Cerebellar nuclear complex (tissue), 1 donor: ENCODE results near the gene APOBR.
"Not testable (repeated sequence)": the region's sequence is repeated elsewhere in the genome, so short reads cannot be mapped to it uniquely, and the experiment has no call there.

ENCODE experiments used
- DNase-seq, 2 experiments: peaks; one replicate each; lab custom pipeline; 2025; lab: John Stamatoyannopoulos, UW

The APOBR gene, protein sequence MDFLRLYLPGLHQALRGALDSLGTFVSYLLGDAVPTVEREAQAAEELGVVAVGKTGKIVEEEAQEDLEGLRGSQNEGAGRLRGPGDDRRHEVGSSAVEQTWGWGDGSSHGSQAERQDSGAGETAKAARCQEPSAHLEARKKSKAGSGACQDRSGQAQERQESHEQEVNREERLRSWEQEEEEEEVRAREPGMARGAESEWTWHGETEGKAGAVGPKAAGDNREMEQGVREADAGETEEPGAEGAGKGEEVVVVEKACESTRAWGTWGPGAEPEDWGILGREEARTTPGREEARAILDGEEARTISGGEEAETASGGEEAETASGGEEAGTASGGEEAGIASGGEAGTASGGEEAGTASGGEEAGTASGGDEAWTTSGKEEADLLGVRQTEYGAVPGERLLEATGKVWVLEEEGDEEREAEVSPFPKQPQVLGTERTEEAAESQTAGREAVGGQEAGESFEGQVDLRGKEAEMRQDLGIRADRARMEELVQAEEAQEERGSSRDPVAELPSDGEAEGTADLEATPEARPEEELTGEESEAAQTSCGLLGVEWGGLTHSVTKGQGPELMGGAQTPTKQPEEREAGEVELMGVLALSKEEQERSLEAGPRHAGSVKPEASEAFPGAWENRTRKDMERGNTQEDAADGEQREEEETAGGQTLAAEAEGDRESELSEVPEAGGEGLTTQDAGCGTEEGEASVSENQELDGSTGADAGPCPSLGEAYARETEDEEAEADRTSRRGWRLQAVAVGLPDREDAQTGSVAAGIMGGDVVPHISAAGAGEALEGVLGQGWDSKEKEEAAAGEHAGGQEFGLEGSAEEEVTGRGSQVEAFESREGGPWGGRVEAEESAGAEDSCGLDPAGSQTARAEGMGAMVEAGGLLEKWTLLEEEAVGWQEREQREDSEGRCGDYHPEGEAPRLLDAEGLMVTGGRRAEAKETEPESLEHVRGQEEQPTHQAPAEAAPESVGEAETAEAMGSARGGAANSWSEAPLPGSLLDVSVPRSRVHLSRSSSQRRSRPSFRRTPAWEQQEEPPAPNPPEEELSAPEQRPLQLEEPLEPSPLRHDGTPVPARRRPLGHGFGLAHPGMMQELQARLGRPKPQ

DNA sequence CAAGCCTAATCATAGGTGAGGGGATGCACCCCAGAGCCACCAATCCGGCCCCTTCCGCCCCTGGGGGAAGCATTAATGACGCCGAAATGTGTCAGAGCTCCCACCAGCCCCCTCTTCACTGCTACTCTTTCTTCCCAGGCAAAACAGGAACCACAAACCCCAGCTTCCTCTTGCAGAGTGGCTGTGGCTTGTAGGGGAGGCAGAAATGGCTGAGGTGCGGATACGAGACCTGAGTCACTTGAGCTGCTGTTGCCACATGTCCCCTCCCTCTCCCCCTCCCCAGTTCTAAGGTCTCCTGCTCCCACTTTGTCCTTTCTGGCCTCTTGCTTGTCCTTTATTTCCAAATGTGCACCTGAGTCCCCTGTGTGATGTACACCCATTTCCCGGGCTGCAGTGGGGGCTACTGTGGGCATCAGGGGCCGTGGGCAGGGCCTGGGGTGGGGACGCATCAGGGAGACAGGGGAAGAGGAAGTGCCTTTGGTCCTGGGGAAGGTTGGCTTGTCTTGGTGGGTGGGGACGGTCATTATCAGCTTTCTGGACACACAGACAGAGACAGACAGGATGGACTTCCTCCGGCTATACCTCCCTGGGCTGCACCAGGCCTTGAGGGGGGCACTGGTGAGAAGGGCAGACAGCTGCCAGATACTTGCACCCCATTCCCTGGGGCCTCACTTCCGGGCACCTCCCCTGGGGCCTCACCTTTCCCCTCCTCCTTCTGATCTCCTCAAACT is at the start of gene APOBR:
APOBR (plus strand) TSS at position 523 of the 731 bp plus-strand sequence; CDS start at position 562, 39 bp downstream.
- no peak for DNase-seq

DNA sequence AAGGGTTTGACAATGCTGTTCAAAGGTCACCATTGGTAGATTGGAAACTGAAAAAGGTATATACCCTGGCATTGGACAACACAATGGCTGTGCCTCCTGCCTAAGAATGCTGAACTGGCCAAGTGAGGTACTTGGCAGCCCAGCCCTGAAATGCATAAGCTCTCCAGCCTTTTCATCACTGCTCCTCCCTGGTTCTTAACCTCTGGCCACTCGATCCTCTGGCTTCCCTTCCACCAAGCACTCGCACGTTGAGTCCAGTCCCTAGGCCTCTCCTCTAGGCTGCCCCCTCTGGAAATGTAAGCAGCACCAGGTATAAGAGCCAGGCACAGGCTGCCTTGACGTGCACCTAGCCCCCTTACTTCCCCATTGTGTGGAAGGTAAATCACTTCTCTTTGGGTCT is 48.1 kb upstream of the APOBR start:
- not testable (repeated sequence) for DNase-seq

GRCh38 chr16:28447081-28447480 is 47.4 kb upstream of the APOBR start:
- not testable (repeated sequence) for DNase-seq

DNA sequence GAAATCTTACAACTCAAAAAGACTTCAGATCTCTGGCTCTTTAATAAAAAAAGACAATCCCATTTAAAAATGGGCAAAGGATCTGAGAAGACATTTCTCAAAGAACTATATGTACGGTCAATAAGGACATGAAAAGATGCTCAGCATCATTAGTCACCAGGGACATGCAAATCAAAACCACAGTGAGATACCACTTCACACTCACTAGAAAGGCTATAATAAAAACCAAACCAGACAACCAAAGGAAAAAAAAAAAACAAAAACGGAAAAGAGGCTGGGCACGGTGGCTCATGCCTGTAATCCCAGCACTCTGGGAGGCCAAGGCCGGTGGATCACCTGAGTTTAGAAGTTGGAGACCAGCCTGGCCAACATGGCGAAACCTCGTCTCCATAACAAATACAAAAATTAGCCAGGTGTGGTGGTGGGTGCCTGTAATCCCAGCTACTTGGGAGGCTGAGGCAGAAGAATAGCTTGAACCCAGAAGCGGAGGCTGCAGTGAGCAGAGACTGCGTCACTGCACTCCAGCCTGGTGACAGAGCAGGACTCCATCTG is 20.7 kb upstream of the APOBR start:
- DNase-seq, result no peak

GRCh38 chr16:28475221-28475620 is 19.2 kb upstream of the APOBR start:
- no peak for DNase-seq

- DNase-seq, result no peak
These were observed 17.0 kb upstream of the APOBR start for GRCh38 chr16:28477311-28477920.

- no peak for DNase-seq
These were observed 15.8 kb upstream of the APOBR start for GRCh38 chr16:28478506-28479180.

GRCh38 chr16:28482026-28482425 is 12.4 kb upstream of the APOBR start:
- DNase-seq, result no peak

DNA sequence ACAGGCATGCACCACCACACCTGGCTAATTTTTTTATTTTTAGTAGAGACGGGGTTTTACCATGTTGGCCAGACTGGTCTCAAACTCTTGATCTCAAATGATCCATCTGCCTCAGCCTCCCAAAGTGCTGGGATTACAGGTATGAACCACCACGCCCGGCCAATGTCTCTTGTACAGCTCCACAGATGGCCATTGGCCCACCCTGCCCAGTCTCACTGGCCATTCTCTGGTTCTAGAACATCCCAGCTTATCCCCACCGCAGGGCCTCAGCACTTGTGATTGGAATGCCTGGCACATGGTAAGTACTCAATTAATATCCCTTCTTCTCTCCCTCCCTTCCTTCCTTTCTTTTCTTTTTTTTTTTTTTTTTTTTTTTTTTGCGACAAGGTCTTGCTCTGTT is 11.1 kb upstream of the APOBR start:
- DNase-seq, result not testable (repeated sequence)

GRCh38 chr16:28486266-28486665 is 8.2 kb upstream of the APOBR start:
- no peak for DNase-seq

DNA sequence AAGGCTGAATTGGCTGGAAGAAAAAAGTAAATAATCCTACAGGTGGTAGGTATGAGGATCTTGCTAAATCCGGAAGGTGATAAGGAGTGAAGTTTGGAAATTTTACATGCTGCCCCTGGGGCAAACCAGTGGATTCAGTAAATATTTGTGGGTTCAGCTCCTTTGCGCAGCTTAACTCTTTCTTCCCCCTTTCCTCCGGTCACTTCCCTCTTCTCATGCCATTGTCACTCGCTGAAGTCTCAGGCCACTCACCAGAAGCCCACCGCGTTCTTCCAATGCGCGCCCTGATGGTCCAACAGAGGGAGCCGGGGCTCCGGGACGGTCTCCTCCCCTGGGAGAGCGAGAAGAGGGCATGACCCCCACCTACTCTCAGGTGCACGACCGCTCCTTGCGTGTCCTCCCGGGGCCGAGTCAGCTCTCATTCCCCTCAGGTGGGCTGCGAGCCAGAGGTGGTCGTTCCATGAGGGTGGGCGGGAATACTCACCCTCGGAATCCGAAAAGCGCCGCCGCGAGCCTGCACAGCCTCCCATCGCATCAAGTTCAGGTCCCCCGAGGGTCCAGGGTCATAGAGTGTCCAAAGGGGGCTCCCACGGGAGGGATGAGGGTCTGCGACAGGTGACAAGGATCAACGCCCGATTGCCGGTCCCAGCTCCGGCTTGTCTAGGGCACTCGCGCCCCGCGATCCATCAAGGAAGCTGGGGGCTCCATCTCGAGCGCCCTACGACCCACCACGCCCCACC is 3.0 kb upstream of the APOBR start:
- no peak for DNase-seq

- DNase-seq, result peak; percentile 32 to 93
These were observed 2.4 kb upstream of the APOBR start, which contains the start of gene CLN3 for GRCh38 chr16:28491970-28492474. CLN3 (minus strand) TSS chr16:28492074; CDS start chr16:28491759, 315 bp downstream.

DNA sequence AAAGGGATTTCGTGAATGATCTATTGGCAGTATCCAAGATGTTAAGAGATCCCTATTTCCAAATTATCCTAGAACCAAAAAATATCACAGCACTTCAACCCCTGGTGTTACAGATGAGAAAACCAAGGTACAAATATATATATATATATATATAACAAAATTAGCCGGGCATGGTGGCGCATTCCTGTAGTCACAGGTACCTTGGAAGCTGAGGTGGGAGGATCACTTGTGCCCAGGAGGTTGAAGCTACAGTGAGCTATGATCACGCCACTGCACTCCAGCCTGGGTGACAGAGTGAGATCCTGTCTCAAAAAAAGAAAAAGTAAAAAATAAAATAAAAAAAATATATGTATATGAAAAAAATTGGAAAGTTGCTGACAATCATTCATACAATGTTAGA is 1.9 kb upstream of the APOBR start:
- DNase-seq, result no peak

DNA sequence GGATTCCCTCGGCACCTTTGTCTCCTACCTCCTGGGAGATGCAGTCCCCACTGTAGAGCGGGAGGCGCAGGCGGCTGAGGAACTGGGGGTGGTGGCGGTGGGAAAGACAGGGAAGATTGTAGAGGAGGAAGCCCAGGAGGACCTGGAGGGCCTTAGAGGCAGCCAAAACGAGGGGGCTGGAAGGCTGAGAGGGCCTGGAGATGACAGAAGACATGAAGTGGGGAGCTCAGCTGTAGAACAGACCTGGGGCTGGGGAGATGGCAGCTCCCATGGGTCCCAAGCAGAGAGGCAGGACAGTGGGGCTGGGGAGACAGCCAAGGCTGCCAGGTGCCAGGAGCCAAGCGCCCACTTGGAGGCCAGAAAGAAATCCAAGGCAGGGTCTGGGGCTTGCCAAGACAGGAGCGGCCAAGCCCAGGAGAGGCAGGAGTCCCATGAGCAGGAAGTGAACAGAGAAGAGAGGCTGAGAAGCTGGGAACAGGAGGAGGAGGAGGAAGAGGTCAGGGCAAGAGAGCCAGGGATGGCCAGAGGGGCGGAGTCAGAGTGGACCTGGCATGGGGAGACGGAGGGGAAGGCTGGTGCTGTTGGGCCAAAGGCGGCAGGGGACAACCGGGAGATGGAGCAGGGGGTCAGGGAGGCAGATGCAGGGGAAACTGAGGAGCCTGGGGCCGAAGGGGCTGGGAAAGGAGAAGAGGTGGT is 803 bp downstream of the APOBR start:
- no peak for DNase-seq

DNA sequence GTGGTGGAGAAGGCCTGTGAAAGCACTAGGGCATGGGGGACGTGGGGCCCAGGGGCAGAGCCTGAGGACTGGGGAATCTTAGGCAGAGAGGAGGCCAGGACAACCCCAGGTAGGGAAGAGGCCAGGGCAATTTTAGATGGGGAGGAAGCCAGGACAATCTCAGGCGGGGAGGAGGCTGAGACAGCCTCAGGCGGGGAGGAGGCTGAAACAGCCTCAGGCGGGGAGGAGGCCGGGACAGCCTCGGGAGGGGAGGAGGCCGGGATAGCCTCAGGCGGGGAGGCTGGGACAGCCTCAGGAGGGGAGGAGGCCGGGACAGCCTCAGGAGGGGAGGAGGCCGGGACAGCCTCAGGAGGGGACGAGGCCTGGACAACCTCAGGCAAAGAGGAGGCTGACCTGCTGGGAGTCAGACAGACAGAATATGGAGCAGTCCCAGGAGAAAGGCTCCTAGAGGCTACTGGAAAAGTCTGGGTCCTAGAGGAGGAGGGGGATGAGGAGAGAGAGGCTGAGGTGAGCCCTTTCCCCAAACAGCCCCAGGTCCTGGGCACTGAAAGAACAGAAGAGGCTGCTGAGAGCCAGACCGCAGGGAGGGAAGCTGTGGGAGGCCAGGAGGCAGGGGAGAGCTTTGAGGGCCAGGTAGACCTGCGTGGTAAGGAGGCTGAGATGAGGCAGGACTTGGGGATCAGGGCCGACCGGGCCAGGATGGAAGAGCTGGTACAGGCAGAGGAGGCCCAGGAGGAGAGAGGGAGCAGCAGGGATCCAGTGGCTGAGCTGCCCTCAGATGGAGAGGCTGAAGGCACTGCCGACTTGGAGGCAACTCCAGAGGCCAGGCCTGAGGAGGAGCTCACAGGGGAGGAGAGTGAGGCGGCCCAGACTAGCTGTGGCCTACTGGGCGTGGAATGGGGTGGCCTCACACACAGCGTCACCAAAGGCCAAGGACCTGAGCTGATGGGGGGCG is 1.6 kb downstream of the APOBR start:
- DNase-seq, result no peak

DNA sequence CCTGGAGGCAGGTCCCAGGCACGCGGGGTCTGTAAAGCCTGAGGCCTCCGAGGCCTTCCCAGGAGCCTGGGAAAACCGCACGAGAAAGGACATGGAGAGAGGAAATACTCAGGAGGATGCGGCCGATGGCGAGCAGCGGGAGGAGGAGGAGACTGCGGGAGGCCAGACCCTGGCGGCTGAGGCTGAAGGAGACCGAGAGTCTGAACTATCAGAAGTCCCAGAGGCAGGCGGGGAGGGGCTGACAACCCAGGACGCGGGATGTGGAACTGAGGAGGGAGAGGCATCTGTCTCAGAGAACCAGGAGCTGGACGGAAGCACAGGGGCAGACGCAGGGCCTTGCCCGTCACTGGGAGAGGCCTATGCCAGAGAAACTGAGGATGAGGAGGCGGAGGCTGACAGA is 2.4 kb downstream of the APOBR start:
- no peak for DNase-seq

GRCh38 chr16:28497386-28497785 is 2.9 kb downstream of the APOBR start:
- no peak for DNase-seq
